Vagina (tissue), 2 donors: Measurements from ENCODE around the gene MFN1. TPM values are rescaled to one million over a fixed set of nuclear protein-coding genes. Genes with fewer than 3 reads are reported as not detected.

Experiments
- DNase-seq, 2 donors: peaks; one replicate each; pipeline ENCODE4 v3.0.0-alpha.2; 2017; ENCODE audit errors: extremely low spot score in 2 of 2
- H3K27ac ChIP-seq: fragments of 200-600 bp; sonication (generic); one replicate; pipeline ENCODE4 v1.5.1; 2019
- H3K27me3 ChIP-seq: fragments of 200-600 bp; sonication (generic); one replicate; pipeline ENCODE4 v1.5.1; 2019
- H3K36me3 ChIP-seq, 2 donors: fragments of 200-600 bp; sonication (generic); one replicate each; pipeline ENCODE4 v1.5.1; 2017 to 2019
- H3K4me1 ChIP-seq: fragments of 200-600 bp; sonication (generic); one replicate; pipeline ENCODE4 v1.5.1; 2019
- H3K4me3 ChIP-seq, 2 donors: fragments of 200-600 bp; sonication (generic); 1 replicate in 1 of 2; 2 replicates in 1 of 2; pipeline ENCODE4 v1.5.1; 2016 to 2019
- H3K9me3 ChIP-seq: fragments of 200-600 bp; sonication (generic); one replicate; pipeline ENCODE4 v1.5.1; 2019
- CTCF ChIP-seq, 3 experiments: fragments of 450-650 bp in 2 of 3; fragments of 200-600 bp in 1 of 3; sonication (generic) in 1 of 3; IDR thresholded peaks; one replicate each; pipeline ENCODE4 v1.5.1; 2017 to 2019; ENCODE audit warnings: antibody characterized with exemption in 3 of 3, mild to moderate bottlenecking in 2 of 3, moderate library complexity in 2 of 3
- POLR2A ChIP-seq, 2 donors: fragments of 450-650 bp; IDR thresholded peaks; one replicate each; pipeline ENCODE4 v1.6.1; 2017; ENCODE audit warnings: antibody characterized with exemption in 2 of 2, mild to moderate bottlenecking in 2 of 2, moderate library complexity in 2 of 2
- POLR2AphosphoS5 ChIP-seq, 2 donors: sonication (generic); formaldehyde crosslinking; IDR thresholded peaks; one replicate each; pipeline ENCODE4 v1.9.0; 2017; ENCODE audit warnings: antibody characterized with exemption in 2 of 2, mild to moderate bottlenecking in 2 of 2, low read depth in 1 of 2; ENCODE audit not compliant: insufficient read depth in 1 of 2
- intact Hi-C: fragments of 100-400 bp; cut with DNase I; formaldehyde crosslinking; loops from one replicate; pipeline ENCODE4 v1.15.1; 2023
- total RNA-seq: library from RNA; depleted of rRNA; stranded (reverse); fragments of >200 nt; gene quantifications from one replicate; pipeline ENCODE4 v1.2.3, GENCODE V29; 2016

The MFN1 gene
- total RNA-seq, 1 donor from 2014 or later, result 33.1 TPM

GRCh38 chr3:179398574-179399231, 51.2 kb downstream of the MFN1 start:
- H3K4me1 ChIP-seq, result no peaks in the 10 kb centered on the region
- peaks cover 0 to 42% of the 10 kb centered on the region in 2 donors for H3K36me3 ChIP-seq
- no peak overlapping the region for H3K27ac ChIP-seq
- H3K4me3 ChIP-seq, result no peak overlapping the region
- no peak for DNase-seq
- TF ChIP-seq POLR2AphosphoS5 (IDR thresholded peaks at IDR 0.05; ENCODE audit: insufficient read depth in 1 of 2, low read depth in 1 of 2) (no peak), CTCF (IDR thresholded peaks at IDR 0.05) (no peak), POLR2A (IDR thresholded peaks at IDR 0.05) (no peak)
- intact Hi-C loops, result no loop called here
- H3K9me3 ChIP-seq, result no peaks in the 10 kb centered on the region
- no peaks in the 10 kb centered on the region for H3K27me3 ChIP-seq

GRCh38 chr3:179401561-179401960, 54.1 kb downstream of the MFN1 start:
- peaks cover 0 to 42% of the 10 kb centered on the region in 2 donors for H3K36me3 ChIP-seq

GRCh38 chr3:179402963-179403362, 55.5 kb downstream of the MFN1 start:
- Histone ChIP-seq H3K36me3 (peaks cover 0 to 42% of the 10 kb centered on the region in 2 donors), H3K4me3 (no peak overlapping the region), H3K27me3 (no peaks in the 10 kb centered on the region), H3K4me1 (no peaks in the 10 kb centered on the region), H3K9me3 (no peaks in the 10 kb centered on the region), H3K27ac (no peak overlapping the region)
- TF ChIP-seq POLR2A (IDR thresholded peaks at IDR 0.05) (no peak), POLR2AphosphoS5 (IDR thresholded peaks at IDR 0.05; ENCODE audit: insufficient read depth in 1 of 2, low read depth in 1 of 2) (no peak), CTCF (IDR thresholded peaks at IDR 0.05) (no peak)
- intact Hi-C loops, result no loop called here
- DNase-seq, result no peak

More at GRCh38 chr3:179401561-179401960, 54.1 kb downstream of the MFN1 start:
- Histone ChIP-seq H3K27me3 (no peaks in the 10 kb centered on the region), H3K4me1 (no peaks in the 10 kb centered on the region), H3K27ac (no peak overlapping the region), H3K4me3 (no peak overlapping the region), H3K9me3 (no peaks in the 10 kb centered on the region)
- DNase-seq, result no peak
- no peak for TF ChIP-seq POLR2AphosphoS5 (IDR thresholded peaks at IDR 0.05; ENCODE audit: insufficient read depth in 1 of 2, low read depth in 1 of 2)
- TF ChIP-seq POLR2A (IDR thresholded peaks at IDR 0.05), result no peak
- no peak for TF ChIP-seq CTCF (IDR thresholded peaks at IDR 0.05)
- intact Hi-C loops, result no loop called here

- no peak for TF ChIP-seq POLR2AphosphoS5 (IDR thresholded peaks at IDR 0.05; ENCODE audit: insufficient read depth in 1 of 2, low read depth in 1 of 2)
- TF ChIP-seq POLR2A (IDR thresholded peaks at IDR 0.05), result no peak
- no peak for TF ChIP-seq CTCF (IDR thresholded peaks at IDR 0.05)
- H3K27me3 ChIP-seq, result no peaks in the 10 kb centered on the region
- H3K36me3 ChIP-seq, result peaks cover 0 to 42% of the 10 kb centered on the region in 2 donors
- no peak for DNase-seq
- no peak overlapping the region for H3K4me3 ChIP-seq
- H3K27ac ChIP-seq, result no peak overlapping the region
- H3K9me3 ChIP-seq, result no peaks in the 10 kb centered on the region
- intact Hi-C loops, result no loop called here
- H3K4me1 ChIP-seq, result no peaks in the 10 kb centered on the region
Observed at GRCh38 chr3:179404307-179404706, 56.8 kb downstream of the MFN1 start.

- no peaks in the 10 kb centered on the region for H3K9me3 ChIP-seq
- H3K27ac ChIP-seq, result no peak overlapping the region
- H3K36me3 ChIP-seq, result peaks cover 0 to 12% of the 10 kb centered on the region in 2 donors
- H3K4me3 ChIP-seq, result no peak overlapping the region
- no peak for DNase-seq
- intact Hi-C loops, result no loop called here
- TF ChIP-seq POLR2A (IDR thresholded peaks at IDR 0.05), result no peak
- TF ChIP-seq POLR2AphosphoS5 (IDR thresholded peaks at IDR 0.05; ENCODE audit: insufficient read depth in 1 of 2, low read depth in 1 of 2), result no peak
- TF ChIP-seq CTCF (IDR thresholded peaks at IDR 0.05), result no peak
- no peaks in the 10 kb centered on the region for H3K4me1 ChIP-seq
- H3K27me3 ChIP-seq, result no peaks in the 10 kb centered on the region
Observed at GRCh38 chr3:179410331-179410730, 62.8 kb downstream of the MFN1 start.
